ENCODE measurements around the gene TNIK.

- TF ChIP-seq SIN3A (IDR thresholded peaks at IDR 0.05; ENCODE audit: borderline replicate concordance, insufficient read depth, low read length) = no peak
- TF ChIP-seq, protein P1, sequence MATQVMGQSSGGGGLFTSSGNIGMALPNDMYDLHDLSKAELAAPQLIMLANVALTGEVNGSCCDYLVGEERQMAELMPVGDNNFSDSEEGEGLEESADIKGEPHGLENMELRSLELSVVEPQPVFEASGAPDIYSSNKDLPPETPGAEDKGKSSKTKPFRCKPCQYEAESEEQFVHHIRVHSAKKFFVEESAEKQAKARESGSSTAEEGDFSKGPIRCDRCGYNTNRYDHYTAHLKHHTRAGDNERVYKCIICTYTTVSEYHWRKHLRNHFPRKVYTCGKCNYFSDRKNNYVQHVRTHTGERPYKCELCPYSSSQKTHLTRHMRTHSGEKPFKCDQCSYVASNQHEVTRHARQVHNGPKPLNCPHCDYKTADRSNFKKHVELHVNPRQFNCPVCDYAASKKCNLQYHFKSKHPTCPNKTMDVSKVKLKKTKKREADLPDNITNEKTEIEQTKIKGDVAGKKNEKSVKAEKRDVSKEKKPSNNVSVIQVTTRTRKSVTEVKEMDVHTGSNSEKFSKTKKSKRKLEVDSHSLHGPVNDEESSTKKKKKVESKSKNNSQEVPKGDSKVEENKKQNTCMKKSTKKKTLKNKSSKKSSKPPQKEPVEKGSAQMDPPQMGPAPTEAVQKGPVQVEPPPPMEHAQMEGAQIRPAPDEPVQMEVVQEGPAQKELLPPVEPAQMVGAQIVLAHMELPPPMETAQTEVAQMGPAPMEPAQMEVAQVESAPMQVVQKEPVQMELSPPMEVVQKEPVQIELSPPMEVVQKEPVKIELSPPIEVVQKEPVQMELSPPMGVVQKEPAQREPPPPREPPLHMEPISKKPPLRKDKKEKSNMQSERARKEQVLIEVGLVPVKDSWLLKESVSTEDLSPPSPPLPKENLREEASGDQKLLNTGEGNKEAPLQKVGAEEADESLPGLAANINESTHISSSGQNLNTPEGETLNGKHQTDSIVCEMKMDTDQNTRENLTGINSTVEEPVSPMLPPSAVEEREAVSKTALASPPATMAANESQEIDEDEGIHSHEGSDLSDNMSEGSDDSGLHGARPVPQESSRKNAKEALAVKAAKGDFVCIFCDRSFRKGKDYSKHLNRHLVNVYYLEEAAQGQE (IDR thresholded peaks at IDR 0.05; ENCODE audit: insufficient read depth in 1 of 2, low read depth in 2 of 2, low read length in 2 of 2) = no peak
- no peak for TF ChIP-seq POLR2AphosphoS5 (IDR thresholded peaks at IDR 0.05; ENCODE audit: low read depth, low read length)
- TF ChIP-seq TAF1 (IDR thresholded peaks at IDR 0.05; ENCODE audit: borderline replicate concordance, insufficient read depth, low read length) = no peak
- TF ChIP-seq FOXP2 (optimal IDR thresholded peaks at IDR 0.05; ENCODE audit: borderline replicate concordance, extremely low read depth, extremely low read length, insufficient read depth) = no peak
Measured at GRCh38 chr3:171283183-171283847, 176.9 kb downstream of the TNIK start.

All from PFSK-1 (cell line).